ENCODE results near the gene JMJD6. TPM values are rescaled to one million over a fixed set of nuclear protein-coding genes. Genes with fewer than 3 reads are reported as not detected.

The JMJD6 gene
- total RNA-seq, 1 donor from 2014 or later, result 29.6 TPM

DNA sequence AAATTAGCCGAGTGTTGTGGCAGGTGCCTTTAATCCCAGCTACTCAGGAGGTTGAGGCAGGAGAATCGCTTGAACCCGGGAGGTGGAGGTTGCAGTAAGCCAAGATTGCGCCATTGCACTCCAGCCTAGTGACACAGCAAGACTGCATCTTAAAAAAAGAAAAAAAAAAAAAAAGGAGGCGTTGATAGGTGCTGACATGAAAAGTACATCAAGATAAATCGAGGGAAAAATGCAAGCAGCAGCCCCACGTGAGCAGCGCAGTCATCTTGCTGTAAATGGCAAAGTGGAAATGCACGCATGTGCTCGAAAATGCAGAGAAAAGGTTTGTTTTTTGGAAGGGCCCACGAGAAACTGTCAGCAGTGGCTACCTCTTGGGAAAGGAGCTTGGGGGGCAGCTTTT is 36.5 kb downstream of the JMJD6 start:
- Histone ChIP-seq H3K36me3 (peaks cover 7% of the 10 kb centered on the region), H3K27ac (no peak overlapping the region), H3K4me3 (no peak overlapping the region), H3K9me3 (no peaks in the 10 kb centered on the region), H3K4me1 (peaks cover 42% of the 10 kb centered on the region), H3K27me3 (ENCODE audit: low read depth) (no peaks in the 10 kb centered on the region)
- intact Hi-C loops (cut with DNase I), result no loop called here
- DNase-seq (no peak), ATAC-seq (no peak)
- TF ChIP-seq, protein P1, sequence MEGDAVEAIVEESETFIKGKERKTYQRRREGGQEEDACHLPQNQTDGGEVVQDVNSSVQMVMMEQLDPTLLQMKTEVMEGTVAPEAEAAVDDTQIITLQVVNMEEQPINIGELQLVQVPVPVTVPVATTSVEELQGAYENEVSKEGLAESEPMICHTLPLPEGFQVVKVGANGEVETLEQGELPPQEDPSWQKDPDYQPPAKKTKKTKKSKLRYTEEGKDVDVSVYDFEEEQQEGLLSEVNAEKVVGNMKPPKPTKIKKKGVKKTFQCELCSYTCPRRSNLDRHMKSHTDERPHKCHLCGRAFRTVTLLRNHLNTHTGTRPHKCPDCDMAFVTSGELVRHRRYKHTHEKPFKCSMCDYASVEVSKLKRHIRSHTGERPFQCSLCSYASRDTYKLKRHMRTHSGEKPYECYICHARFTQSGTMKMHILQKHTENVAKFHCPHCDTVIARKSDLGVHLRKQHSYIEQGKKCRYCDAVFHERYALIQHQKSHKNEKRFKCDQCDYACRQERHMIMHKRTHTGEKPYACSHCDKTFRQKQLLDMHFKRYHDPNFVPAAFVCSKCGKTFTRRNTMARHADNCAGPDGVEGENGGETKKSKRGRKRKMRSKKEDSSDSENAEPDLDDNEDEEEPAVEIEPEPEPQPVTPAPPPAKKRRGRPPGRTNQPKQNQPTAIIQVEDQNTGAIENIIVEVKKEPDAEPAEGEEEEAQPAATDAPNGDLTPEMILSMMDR (IDR thresholded peaks at IDR 0.05), result no peak

DNA sequence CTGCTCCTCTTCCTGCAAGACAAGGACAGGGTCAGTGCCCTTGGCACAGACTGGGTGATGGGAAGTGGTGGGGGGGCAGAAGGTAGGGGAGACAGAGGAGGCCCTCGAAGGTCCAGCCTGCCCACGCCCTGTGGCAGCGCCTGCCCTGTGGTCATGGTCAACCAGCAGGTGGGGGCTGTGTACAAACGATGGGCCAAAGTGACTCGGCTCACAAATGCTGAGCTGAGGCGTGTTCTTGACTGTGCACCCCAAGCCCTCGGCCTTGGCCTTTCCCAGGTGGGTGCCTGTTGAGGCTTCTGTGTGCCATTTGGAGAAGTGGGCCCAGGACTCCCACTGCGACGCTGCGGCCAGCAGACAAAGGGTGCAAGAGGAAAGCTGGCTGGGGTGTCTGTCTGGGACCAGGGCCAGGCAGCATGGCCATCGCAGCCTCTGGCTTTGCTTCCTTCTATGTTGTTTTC is 38.2 kb downstream of the JMJD6 start:
- H3K4me3 ChIP-seq, result no peak overlapping the region
- TF ChIP-seq, protein P1 (IDR thresholded peaks at IDR 0.05), result no peak
- ATAC-seq (peak; percentile 13 to 20), DNase-seq (no peak)
- H3K27ac ChIP-seq, result peak overlapping the region; percentile 79
- H3K4me1 ChIP-seq, result peaks cover 36% of the 10 kb centered on the region
- H3K9me3 ChIP-seq, result no peaks in the 10 kb centered on the region
- intact Hi-C loops (cut with DNase I), result no loop called here
- H3K36me3 ChIP-seq, result peaks cover 24% of the 10 kb centered on the region
- no peaks in the 10 kb centered on the region for H3K27me3 ChIP-seq (ENCODE audit: low read depth)

DNA sequence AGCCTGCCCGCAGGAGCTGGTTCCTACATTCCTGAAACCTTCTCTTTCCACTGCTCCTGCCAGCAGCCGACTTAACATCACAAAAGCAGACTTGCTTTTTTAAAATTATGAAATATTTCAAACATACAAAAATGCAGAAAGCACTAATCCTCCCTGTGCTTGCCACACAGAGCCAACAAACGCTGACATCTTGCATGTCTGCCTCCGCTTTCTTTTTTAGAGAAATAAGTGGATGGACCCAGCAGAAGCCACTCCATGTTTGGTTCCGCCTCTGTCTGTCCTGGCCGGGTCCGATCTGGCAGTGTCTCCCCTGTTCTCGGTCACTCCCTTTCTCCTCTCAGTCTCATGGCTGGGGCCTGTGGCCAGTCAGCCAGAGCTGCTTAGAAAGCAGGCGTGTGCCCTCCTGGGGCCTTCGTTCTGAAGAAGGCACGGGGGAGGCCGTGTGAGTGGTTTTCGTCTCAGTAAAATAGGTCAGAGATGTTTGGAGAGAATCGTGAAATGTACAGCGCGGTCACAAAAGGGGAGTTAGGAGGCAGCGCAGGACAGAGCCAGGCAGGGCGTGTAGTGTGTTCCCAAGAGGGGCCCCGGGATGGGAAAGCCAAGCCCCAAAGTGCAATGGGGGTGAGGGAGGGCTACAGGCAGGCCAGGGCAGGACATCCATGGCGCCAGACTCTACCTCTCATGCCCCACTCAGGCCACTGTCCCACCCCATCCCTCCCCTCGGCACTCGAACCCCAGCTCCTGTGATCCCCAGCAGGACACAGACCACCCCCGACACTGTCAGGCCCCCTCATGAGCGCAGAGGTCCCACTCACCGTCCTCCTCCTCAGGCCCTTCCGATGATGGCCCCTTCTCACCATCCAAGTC is 38.9 kb downstream of the JMJD6 start:
- intact Hi-C loops (cut with DNase I), result no loop called here
- Histone ChIP-seq H3K27ac (peak overlapping the region; percentile 79), H3K4me3 (no peak overlapping the region), H3K27me3 (ENCODE audit: low read depth) (no peaks in the 10 kb centered on the region), H3K36me3 (peaks cover 29% of the 10 kb centered on the region), H3K4me1 (peaks cover 38% of the 10 kb centered on the region), H3K9me3 (no peaks in the 10 kb centered on the region)
- TF ChIP-seq, protein P1 (IDR thresholded peaks at IDR 0.05), result no peak
- ATAC-seq, result peak; percentile 22 to 40
- DNase-seq, result no peak

DNA sequence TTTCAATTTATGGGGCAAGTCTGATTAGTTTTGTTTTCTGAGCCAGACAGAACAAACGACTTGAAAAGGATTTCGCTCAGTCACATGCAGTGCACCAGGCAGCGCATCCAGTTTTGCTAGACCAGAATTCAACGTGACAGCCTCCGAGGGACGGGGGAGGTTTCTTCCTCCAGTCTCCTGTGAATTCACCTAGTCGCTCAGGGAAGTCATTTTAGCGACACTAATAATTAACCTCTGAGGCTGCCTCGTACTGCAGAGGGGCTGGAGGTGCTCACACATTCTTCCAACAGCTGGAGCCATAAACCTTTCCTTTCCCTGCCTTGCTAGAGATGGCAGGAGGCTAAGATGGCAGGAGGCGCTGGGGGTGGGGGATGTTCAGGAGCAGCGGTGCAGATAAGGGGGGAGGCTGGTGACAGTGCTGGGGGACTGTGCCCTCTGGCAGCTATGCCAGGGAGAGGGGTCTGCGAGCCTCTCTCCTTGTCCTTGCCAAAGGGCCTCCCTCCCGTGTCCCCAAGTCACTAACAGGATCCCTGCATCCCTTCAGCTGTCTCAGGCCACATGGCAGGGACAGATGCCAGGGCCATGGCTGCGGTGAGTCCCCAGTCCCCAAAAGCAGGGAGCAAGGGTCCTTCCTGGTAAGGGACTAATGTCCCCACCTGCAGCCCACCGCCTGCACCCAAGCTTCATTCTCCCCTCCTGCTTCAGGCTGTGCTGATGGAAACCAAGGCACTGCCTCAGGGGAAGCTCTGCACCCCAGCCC is 39.7 kb downstream of the JMJD6 start:
- peak overlapping the region; percentile 79 for H3K27ac ChIP-seq
- H3K4me1 ChIP-seq, result peaks cover 46% of the 10 kb centered on the region
- no peaks in the 10 kb centered on the region for H3K27me3 ChIP-seq (ENCODE audit: low read depth)
- no peak for DNase-seq
- TF ChIP-seq, protein P1 (IDR thresholded peaks at IDR 0.05), result no peak
- no peak overlapping the region for H3K4me3 ChIP-seq
- no peaks in the 10 kb centered on the region for H3K9me3 ChIP-seq
- H3K36me3 ChIP-seq, result peaks cover 32% of the 10 kb centered on the region
- intact Hi-C loops (cut with DNase I), result no loop called here
- no peak for ATAC-seq

DNA sequence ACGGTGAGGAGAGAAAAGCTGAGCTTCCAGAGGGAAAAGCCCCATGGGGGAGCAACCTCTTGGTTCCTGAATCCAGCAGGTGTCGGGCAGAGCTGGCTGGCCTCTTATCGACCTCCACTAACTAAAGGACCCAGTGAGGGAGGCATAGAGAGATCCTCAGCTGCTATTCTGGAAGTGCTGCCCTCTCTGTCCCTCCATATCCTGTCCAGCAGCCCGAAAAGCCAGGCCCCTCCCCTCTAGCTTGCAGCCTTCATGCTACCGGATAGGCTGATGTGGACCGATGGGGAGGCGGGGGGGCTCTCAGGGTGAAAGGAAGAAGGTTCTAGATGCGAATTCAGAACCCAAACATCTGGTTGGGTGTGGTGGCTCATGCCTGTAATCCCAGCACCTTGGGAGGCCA is 40.6 kb downstream of the JMJD6 start:
- no peak for ATAC-seq
- H3K36me3 ChIP-seq, result peaks cover 34% of the 10 kb centered on the region
- intact Hi-C loops (cut with DNase I), result no loop called here
- H3K27me3 ChIP-seq (ENCODE audit: low read depth), result no peaks in the 10 kb centered on the region
- no peak overlapping the region for H3K4me3 ChIP-seq
- H3K9me3 ChIP-seq, result no peaks in the 10 kb centered on the region
- H3K4me1 ChIP-seq, result peaks cover 47% of the 10 kb centered on the region
- TF ChIP-seq, protein P1 (IDR thresholded peaks at IDR 0.05), result no peak
- H3K27ac ChIP-seq, result no peak overlapping the region
- no peak for DNase-seq
